Measurements from ENCODE around the gene CEP43.

CEP43 gene

DNA sequence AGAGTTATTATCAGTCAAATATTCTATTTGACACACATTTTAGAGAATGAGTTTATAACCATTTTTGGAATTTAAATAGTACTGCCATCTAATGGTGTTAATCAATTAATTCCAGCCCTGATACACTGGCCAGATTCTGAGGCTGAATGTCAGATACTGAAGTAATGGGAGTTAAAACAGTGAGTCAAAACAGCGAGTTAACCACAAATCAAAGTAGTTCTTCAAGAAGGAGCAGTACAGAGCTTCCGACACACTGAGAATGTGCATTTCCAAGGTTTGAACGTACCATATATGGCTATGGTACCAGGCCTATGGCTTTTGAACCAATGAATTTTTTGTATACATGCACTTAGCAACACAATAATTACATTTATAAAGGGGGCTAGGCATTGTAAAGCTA is 11.3 kb upstream of the CEP43 start:
- no peak overlapping the region for H3K27ac ChIP-seq
- no peak for TF ChIP-seq CTCF (conservative IDR thresholded peaks at IDR 0.05)

DNA sequence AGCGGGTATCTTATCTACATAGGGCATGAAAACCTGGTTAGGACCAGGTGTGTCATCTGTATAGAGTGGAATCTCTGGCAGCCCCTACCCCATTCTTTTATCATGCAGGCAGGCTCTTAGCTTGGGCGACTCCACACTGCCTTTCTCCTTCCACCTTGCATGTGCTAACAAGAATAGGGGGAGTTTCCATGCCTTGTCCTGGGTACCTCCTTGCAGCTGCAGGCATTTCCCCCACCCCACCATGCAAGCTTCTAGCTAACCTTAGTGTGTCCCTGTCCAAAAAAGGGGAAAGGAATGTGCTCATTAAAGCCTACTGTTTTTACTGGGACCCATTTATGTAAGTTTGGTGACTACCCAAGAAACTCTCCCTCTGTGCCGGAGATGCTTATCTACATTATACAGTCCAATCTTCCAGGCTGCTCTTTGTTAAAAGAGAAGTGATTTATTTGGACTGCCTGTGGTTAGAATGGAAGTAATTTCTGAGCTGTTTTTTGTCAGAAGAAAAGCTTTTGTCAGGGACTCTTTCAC is 10.5 kb upstream of the CEP43 start:
- TF ChIP-seq CTCF (conservative IDR thresholded peaks at IDR 0.05), result no peak
- peak overlapping the region; percentile 20; the same call in 1 of the 2 replicates for H3K27ac ChIP-seq

DNA sequence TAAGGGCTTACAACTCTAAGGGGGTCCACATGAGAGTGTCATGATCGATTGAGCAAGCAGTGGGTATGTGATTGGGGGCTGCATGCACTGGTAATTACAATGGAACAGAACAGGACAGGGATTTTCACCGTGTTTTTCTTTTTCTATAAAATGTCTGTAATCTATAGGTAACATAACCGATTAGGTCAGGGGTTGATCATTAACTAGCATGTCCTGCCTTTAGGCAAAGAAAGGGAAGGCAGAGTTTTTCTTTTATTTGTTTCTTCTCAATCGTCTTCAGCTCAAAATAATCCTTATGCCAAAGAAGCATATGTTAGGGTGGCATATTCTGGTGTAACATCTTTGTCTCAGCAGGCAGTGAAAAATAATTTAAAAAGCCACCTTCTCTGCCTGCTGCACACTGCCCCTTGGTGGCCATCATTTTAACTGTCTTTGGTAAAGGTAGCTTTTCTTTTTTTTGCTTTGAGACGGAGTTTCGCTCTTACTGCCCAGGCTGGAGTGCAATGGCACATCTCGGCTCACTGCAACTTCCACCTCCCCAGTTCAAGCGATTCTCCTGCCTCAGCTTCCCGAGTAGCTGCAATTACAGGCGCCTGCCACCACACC is 9.7 kb upstream of the CEP43 start:
- peak overlapping the region; percentile 20; the same call in 1 of the 2 replicates for H3K27ac ChIP-seq
- peak; percentile 77 for TF ChIP-seq CTCF (conservative IDR thresholded peaks at IDR 0.05)

- TF ChIP-seq CTCF (conservative IDR thresholded peaks at IDR 0.05), result no peak
- no peak overlapping the region for H3K27ac ChIP-seq
Measured at GRCh38 chr6:166996406-166996805, 2.8 kb upstream of the CEP43 start.

DNA sequence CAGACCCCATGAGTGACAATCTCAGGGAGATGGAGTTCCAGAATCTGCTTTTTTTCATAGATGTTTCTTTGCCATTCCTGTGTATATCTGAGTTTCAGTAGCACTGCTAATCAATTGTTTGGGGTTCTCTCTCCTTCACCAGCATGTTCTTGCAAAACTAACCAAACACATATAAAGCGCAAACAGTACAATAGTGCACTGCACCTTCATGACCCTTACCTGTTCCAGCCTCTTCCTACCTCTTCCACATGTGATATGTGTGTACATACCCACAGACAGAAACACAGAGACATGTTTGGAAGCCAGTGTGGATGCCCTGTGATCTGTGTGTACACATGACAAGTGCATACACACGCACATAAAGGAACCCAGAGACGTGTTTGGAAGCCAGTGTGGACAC is 1.8 kb upstream of the CEP43 start:
- TF ChIP-seq CTCF (conservative IDR thresholded peaks at IDR 0.05), result no peak

GRCh38 chr6:166997768-166998255 is 1.4 kb upstream of the CEP43 start:
- peak overlapping the region; percentile 83 for H3K27ac ChIP-seq
- TF ChIP-seq CTCF (conservative IDR thresholded peaks at IDR 0.05), result peak; percentile 58

More for the DNA sequence above, 1.8 kb upstream of the CEP43 start:
- H3K27ac ChIP-seq, result peak overlapping the region; percentile 83; the same call in 1 of the 2 replicates

DNA sequence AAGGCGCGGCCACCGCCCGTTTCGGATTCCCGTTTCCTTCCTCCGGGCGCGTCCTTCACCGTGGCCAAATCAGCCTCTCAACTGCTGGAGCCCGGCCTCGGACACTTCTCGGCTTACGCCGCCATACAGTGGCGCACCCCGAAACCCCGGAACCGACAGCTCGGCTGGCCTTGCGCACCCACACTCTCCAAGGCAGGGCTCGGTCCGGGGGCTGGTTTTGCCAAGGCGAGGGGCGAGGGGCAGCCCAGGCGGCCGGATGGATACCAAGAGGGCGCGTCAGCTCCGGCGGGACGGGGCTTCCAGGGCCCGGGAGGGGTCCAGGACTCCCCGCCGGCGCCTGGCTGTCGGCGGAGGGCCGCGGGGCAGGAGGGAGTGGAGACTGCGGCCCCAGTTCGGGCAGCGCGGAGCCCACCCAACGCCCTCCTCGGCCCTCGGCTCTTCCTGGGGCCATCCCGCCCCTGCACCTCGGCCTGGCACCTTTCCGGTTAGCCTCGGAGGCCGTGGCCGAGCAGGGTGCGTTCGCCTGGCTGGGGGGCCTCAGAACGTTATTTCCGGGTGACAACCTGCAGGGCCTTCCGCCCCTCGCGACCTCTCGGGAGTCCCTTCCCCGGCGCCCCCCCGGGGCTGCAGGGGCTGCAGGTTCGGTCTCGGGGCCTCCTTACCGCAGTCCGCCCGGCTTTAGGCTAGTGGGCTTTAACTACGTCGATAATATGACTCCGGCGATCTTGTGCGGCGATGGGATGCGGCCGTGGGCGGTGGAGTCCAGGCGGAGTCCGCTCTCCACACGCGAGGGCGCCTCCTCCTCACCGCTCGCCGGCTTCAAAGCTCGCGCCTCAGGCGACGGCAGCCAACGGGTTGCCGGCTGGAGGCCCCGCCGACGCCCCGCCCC is 697 bp upstream of the CEP43 start:
- TF ChIP-seq CTCF (conservative IDR thresholded peaks at IDR 0.05), result no peak
- peak overlapping the region; percentile 83 for H3K27ac ChIP-seq
